Common myeloid progenitor, CD34-positive (primary cell): Measurements from ENCODE around the gene FAM20C.

Experiments
- CTCF ChIA-PET: fragments of 350-600 bp; sonication (Branson Sonifier 250); formaldehyde crosslinking; loops from one replicate; lab custom pipeline; 2021; ENCODE audit warnings: antibody characterized with exemption; lab: Charles Lee
- POLR2A ChIA-PET: fragments of 350-600 bp; sonication (Branson Sonifier 250); formaldehyde crosslinking; loops from one replicate; lab custom pipeline; 2021; ENCODE audit warnings: antibody characterized with exemption; lab: Charles Lee
- DNase-seq, 3 donors: peaks; one replicate each; pipeline versions ENCODE4 v3.0.0 to v3.0.0-alpha.2; 2013
- H3K27ac ChIP-seq, 2 experiments: 1 replicate in 1 of 2; 2 replicates in 1 of 2; pipeline ENCODE4 v1.7.0; 2013; ENCODE audit warnings: inconsistent platforms in 2 of 2, low read length in 2 of 2, mild to moderate bottlenecking in 2 of 2, low read depth in 1 of 2, moderate library complexity in 1 of 2; ENCODE audit not compliant: severe bottlenecking in 2 of 2, insufficient read depth in 1 of 2, poor library complexity in 1 of 2
- H3K27me3 ChIP-seq, 5 experiments: replicated peaks in 2 of 5; 1 replicate in 3 of 5; 2 replicates in 2 of 5; pipeline versions ENCODE4 v1.6.1 to v1.7.0; 2013; ENCODE audit warnings: low read length in 4 of 5, mild to moderate bottlenecking in 2 of 5, moderate library complexity in 2 of 5, inconsistent platforms in 1 of 5; ENCODE audit not compliant: insufficient read depth in 5 of 5, control insufficient read depth in 4 of 5
- H3K36me3 ChIP-seq, 4 experiments: 1 replicate in 2 of 4; 2 replicates in 2 of 4; pipeline versions ENCODE4 v1.6.1 to v1.7.0; 2013; ENCODE audit warnings: low read length in 3 of 4, control low read depth in 1 of 4, mild to moderate bottlenecking in 1 of 4; ENCODE audit not compliant: control insufficient read depth in 4 of 4, insufficient read depth in 4 of 4
- H3K4me1 ChIP-seq, 4 experiments: 1 replicate in 3 of 4; 2 replicates in 1 of 4; pipeline versions ENCODE4 v1.6.1 to v1.7.1; 2013; ENCODE audit warnings: low read length in 3 of 4, mild to moderate bottlenecking in 3 of 4, control low read depth in 1 of 4, inconsistent platforms in 1 of 4, moderate library complexity in 1 of 4; ENCODE audit not compliant: control insufficient read depth in 4 of 4, insufficient read depth in 4 of 4; ENCODE audit errors: control extremely low read depth in 1 of 4
- H3K4me3 ChIP-seq, 7 experiments: 1 replicate in 4 of 7; 2 replicates in 3 of 7; pipeline versions ENCODE4 v1.5.1 to v1.7.0; 2013; ENCODE audit warnings: mild to moderate bottlenecking in 7 of 7, low read length in 6 of 7, moderate library complexity in 6 of 7, inconsistent platforms in 2 of 7, low read depth in 2 of 7, control low read depth in 1 of 7; ENCODE audit not compliant: insufficient read depth in 4 of 7, control insufficient read depth in 1 of 7; ENCODE audit errors: extremely low read depth in 1 of 7
- H3K9me3 ChIP-seq, 5 experiments: 1 replicate in 4 of 5; 2 replicates in 1 of 5; pipeline versions ENCODE4 v1.6.1 to v1.7.1; 2013; ENCODE audit warnings: low read length in 4 of 5, mild to moderate bottlenecking in 2 of 5, inconsistent platforms in 1 of 5, low read depth in 1 of 5, moderate library complexity in 1 of 5; ENCODE audit not compliant: control insufficient read depth in 4 of 5, insufficient read depth in 2 of 5; ENCODE audit errors: control extremely low read depth in 1 of 5
- WGBS: methylation state at CpG from one replicate; pipeline ENCODE4 v1.1.5; 2013; ENCODE audit not compliant: insufficient coverage; 5-methylcytosine and 5-hydroxymethylcytosine counted together

FAM20C gene

DNA sequence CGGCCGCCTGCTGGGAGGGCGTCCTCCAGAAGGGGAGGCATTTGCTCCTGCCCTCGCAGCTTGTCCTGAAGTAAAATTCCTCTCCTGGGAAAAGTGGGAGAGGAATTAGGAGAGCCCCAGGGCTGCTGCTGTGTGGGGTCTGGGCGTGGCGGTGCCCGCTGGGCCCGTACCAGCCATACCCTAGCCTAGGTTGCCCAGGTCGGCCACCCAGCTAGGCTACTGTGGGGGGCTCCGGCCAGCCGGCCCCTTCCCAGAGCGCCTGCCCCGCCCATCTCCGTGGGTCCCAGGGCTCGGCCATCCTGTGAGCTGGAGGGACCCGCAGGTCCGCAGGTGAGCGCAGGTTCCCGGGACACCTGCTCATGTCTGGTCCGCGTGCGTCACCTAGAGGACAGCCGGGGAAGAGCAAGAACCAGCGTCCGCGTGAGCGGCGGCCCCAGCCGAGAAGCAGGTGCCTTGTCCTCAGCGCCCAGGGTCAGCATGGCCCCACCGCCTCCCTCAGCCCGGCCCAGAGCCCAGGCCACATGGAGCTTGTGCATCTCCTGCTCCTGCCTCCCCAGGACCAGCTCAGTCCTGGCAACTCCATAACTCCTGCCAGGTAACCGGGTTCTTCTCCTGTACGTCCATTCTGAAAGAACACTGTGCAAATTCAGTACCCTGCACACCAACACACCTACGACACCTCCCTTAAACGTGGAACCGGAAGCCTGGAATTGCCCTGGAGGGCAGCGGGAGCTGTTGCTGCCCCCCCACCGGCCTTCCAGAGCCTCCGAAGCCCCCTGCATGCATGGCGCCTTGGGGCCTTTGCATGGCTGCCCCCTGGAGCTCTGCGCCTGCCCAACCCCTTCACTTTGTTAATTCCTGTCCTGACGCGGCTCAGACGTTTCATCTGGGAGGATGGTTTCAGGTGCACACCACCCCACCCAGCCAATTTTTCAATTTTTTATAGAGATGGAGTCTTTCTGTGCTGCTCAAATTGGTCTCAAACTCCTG is 74.8 kb downstream of the FAM20C start:
- DNase-seq, result no peak
- no peaks in the 10 kb centered on the region for H3K4me1 ChIP-seq
- no peak overlapping the region for H3K4me3 ChIP-seq
- POLR2A ChIA-PET, result no interaction called here
- CTCF ChIA-PET, result interaction anchor here (1.6 kb wide), 1 partner anchor 10 kb away, joined by 4 read pairs; no protein-coding TSS in a partner anchor
- WGBS, result 86% methylated on average over 27 of the region's 45 CpGs
- peaks cover 0 to 3% (median 0%) of the 10 kb centered on the region in 5 experiments for H3K27me3 ChIP-seq
- no peak overlapping the region for H3K27ac ChIP-seq
- no peaks in the 10 kb centered on the region for H3K36me3 ChIP-seq
- H3K9me3 ChIP-seq, result peaks cover 0 to 16% (median 8%) of the 10 kb centered on the region in 5 experiments

DNA sequence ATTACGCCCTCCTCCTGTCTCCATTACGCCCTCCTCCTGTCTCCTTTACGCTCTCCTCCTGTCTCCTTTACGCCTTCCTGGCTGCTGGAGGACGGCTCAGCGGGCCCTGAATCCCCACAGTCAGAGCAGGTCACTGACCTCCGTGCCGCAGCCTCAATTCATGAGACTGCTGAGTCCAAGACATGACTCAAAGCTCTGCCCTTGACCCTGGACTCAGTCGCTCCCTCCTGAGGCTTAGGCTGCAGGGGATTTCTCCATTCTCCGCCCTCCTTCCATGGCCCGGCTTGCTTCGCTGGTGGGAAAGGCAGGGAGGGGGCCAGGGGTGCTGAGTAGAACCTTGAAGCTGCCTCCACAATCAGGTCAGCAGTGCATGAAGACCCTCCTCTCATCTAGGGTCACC is 76.6 kb downstream of the FAM20C start:
- peaks cover 0 to 3% (median 0%) of the 10 kb centered on the region in 5 experiments for H3K27me3 ChIP-seq

DNA sequence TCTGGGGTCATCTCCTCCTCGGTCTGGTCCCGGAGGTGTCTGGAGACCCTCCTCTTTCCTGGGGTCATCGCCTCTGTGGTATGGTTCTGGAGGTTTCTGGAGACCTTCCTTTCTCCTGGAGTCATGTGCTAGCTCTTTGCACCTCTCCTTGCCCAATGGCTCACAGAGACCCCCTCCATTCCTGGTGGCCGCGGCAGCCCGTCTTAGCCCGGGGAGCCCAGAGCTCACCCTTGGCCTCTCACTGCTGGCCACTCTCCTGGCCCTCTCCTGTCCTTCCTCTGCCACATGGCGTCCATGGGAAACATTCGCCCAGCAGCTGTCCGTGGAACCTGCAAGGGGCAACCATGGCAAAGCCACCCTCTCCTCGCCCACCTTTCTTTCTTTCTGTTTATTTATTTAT is 77.3 kb downstream of the FAM20C start:
- ChIA-PET CTCF (interaction anchor here (1.2 kb wide), 1 partner anchor 10 kb away, joined by 3 read pairs; no protein-coding TSS in a partner anchor), POLR2A (no interaction called here)
- WGBS, result 80% methylated on average over 7 of the region's 11 CpGs
- Histone ChIP-seq H3K36me3 (no peaks in the 10 kb centered on the region), H3K4me3 (no peak overlapping the region), H3K27me3 (peaks cover 0 to 3% (median 0%) of the 10 kb centered on the region in 5 experiments), H3K9me3 (peaks cover 2 to 22% (median 8%) of the 10 kb centered on the region in 5 experiments), H3K27ac (no peak overlapping the region), H3K4me1 (no peaks in the 10 kb centered on the region)
- DNase-seq, result no peak

More for the DNA sequence above, 76.6 kb downstream of the FAM20C start:
- H3K4me3 ChIP-seq, result no peak overlapping the region
- DNase-seq, result no peak
- H3K4me1 ChIP-seq, result no peaks in the 10 kb centered on the region
- H3K36me3 ChIP-seq, result no peaks in the 10 kb centered on the region
- peaks cover 2 to 18% (median 12%) of the 10 kb centered on the region in 5 experiments for H3K9me3 ChIP-seq
- ChIA-PET CTCF (interaction anchor here (1.2 kb wide), 1 partner anchor 9 kb away, joined by 3 read pairs; no protein-coding TSS in a partner anchor), POLR2A (no interaction called here)
- H3K27ac ChIP-seq, result no peak overlapping the region
- WGBS, result 87% methylated on average over 8 of the region's 12 CpGs

DNA sequence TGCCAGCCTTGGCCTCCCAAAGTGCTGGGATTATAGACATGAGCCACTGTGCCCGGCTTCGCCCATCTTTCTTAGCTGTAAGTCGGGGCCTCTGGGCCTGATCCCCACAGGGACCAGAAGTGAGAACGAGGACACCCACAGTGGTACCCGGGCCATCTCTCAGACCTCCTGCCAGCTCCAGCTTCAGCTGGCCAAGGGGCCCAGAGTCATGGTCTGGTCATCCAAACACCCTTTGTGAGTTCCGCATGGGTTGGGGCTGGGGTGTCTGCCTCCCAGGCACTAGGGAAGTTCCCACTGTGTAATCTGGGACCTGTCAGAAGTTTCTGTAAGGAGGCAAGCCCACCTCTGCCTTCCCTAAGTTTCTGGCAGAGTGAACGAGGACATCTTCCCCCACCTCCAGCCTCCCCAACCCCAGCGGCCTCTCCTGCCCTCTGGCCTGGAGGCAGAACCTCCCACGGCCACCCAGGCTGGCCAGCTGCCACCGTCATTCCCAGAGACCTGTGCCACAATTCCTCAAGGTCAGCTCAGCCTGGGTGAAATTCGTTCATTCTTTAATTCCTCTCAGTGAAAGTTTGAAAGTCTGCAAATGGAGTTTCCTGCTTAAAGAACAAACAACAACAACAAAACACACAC is 78.1 kb downstream of the FAM20C start:
- no peak overlapping the region for H3K4me3 ChIP-seq
- CTCF ChIA-PET, result interaction anchor here (1.2 kb wide), 1 partner anchor 10 kb away, joined by 3 read pairs; no protein-coding TSS in a partner anchor
- H3K36me3 ChIP-seq, result no peaks in the 10 kb centered on the region
- no peak for DNase-seq
- 94% methylated on average over 11 of the region's 11 CpGs for WGBS
- peaks cover 2 to 28% (median 9%) of the 10 kb centered on the region in 5 experiments for H3K9me3 ChIP-seq
- H3K27me3 ChIP-seq, result peaks cover 0 to 3% (median 0%) of the 10 kb centered on the region in 5 experiments
- POLR2A ChIA-PET, result no interaction called here
- H3K27ac ChIP-seq, result no peak overlapping the region
- H3K4me1 ChIP-seq, result no peaks in the 10 kb centered on the region

DNA sequence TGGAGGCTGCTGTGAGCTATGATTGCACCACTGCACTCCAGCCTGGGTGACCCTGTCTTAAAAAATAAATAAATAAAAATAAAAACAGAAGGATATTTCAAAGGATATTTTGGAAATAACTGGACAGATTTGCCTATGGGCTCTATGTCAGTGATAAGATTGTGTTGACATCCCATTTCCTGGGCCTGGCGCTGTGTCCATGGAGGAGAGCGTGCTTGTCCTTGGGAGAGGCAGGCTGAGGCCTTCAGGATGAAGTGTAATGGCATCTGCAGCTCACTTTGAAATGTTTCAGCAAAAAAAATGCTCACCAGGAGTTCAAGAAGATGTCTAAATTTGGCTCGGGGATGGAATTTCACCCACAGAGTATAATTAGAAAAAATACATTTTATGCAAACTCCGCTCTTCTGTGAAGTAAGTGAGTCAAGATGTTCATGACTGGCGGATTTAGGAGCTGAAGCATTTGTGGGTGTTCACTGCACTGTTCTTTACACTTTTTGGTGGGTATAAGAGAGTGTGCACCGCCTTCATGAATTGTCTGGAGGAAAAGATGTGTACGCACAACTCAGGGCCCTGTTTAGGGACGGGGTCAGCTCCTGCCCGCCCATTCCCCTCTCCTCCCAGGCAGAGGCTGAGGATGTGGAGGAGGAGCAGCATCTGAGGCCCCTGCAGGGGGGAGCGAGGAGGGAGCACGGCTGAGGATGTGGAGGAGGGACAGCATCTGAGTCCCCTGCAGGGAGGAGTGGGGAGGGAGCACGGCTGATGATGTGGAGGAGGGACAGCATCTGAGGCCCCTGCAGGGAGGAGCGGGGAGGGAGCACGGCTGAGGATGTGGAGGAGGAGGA is 79.1 kb downstream of the FAM20C start:
- no peak for DNase-seq
- WGBS, result 96% methylated on average over 9 of the region's 14 CpGs
- peaks cover 2 to 39% (median 17%) of the 10 kb centered on the region in 5 experiments for H3K9me3 ChIP-seq
- H3K27ac ChIP-seq, result no peak overlapping the region
- H3K4me1 ChIP-seq, result no peaks in the 10 kb centered on the region
- H3K27me3 ChIP-seq, result peaks cover 0 to 12% (median 0%) of the 10 kb centered on the region in 5 experiments
- POLR2A ChIA-PET, result interaction anchor here (0.7 kb wide), 1 partner anchor 54 kb away, joined by 3 read pairs; no protein-coding TSS in a partner anchor
- no peak overlapping the region for H3K4me3 ChIP-seq
- CTCF ChIA-PET, result interaction anchor here (0.8 kb wide), 1 partner anchor 395 kb away, joined by 3 read pairs; no protein-coding TSS in a partner anchor
- H3K36me3 ChIP-seq, result no peaks in the 10 kb centered on the region

DNA sequence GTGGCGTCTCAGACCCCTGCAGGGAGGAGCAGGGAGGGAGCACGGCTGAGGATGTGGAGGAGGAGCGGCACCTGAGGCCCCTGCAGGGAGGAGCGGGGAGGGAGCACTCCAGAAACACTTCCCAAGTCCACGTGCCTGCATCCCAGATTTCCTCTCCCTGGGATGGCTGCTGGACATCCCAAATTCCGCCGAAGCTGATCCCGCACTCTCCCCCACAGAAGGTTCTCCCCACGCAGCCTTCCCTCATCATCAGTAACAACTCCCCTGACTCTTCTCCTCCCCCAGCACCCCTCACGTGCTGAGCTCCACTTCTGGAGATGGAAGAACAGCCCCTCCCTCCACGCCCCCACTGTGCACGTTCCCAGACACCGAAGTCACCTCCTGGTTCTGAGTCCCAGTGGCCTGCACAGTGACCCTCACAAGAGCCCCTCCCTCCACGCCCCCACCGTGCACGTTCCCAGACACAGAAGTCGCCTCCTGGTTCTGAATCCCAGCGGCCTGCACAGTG is 79.8 kb downstream of the FAM20C start:
- Histone ChIP-seq H3K27me3 (peaks cover 0 to 14% (median 0%) of the 10 kb centered on the region in 5 experiments), H3K27ac (no peak overlapping the region), H3K4me1 (no peaks in the 10 kb centered on the region), H3K4me3 (no peak overlapping the region), H3K9me3 (peaks cover 2 to 45% (median 22%) of the 10 kb centered on the region in 5 experiments), H3K36me3 (no peaks in the 10 kb centered on the region)
- 93% methylated on average over 15 of the region's 18 CpGs for WGBS
- CTCF ChIA-PET, result interaction anchor here (0.8 kb wide), 1 partner anchor 394 kb away, joined by 3 read pairs; no protein-coding TSS in a partner anchor
- POLR2A ChIA-PET, result no interaction called here
- DNase-seq, result no peak
